Trophoblast cell (in vitro differentiated cells and primary cell): ENCODE measurements around the gene KRTAP10-2.

Source experiments
- DNase-seq, 2 donors: peaks; one replicate each; pipeline ENCODE4 v3.0.0-alpha.2; 2016
- H2AFZ ChIP-seq: 2 replicates; pipeline ENCODE4 v1.6.1; 2013; ENCODE audit warnings: low read length, moderate library complexity, mild to moderate bottlenecking; ENCODE audit not compliant: insufficient read depth, poor library complexity
- H2AK5ac ChIP-seq: 2 replicates; pipeline ENCODE4 v1.6.1; 2013; ENCODE audit warnings: mild to moderate bottlenecking, low read length
- H2BK120ac ChIP-seq: 2 replicates; pipeline ENCODE4 v1.6.1; 2013; ENCODE audit warnings: low read length, mild to moderate bottlenecking, moderate library complexity; ENCODE audit not compliant: insufficient read depth, poor library complexity
- H2BK12ac ChIP-seq: 2 replicates; pipeline ENCODE4 v1.6.1; 2013; ENCODE audit warnings: mild to moderate bottlenecking, low read length, moderate library complexity
- H2BK5ac ChIP-seq: 2 replicates; pipeline ENCODE4 v1.6.1; 2013; ENCODE audit warnings: low read length, low read depth, moderate library complexity, mild to moderate bottlenecking; ENCODE audit not compliant: poor library complexity
- H3K14ac ChIP-seq: 2 replicates; pipeline ENCODE4 v1.6.1; 2013; ENCODE audit warnings: mild to moderate bottlenecking, low read length
- H3K18ac ChIP-seq: 2 replicates; pipeline ENCODE4 v1.6.1; 2013; ENCODE audit warnings: mild to moderate bottlenecking, low read length
- H3K23ac ChIP-seq: 2 replicates; pipeline ENCODE4 v1.6.1; 2013; ENCODE audit warnings: low read length
- H3K27ac ChIP-seq: 2 replicates; pipeline ENCODE4 v1.5.1; 2013; ENCODE audit warnings: low read depth, mild to moderate bottlenecking, inconsistent platforms, low read length, moderate library complexity
- H3K27me3 ChIP-seq: 2 replicates; pipeline ENCODE4 v1.6.1; 2013; ENCODE audit warnings: inconsistent platforms, mild to moderate bottlenecking, low read length, moderate library complexity; ENCODE audit not compliant: insufficient read depth
- H3K36me3 ChIP-seq, 2 experiments: 1 replicate in 1 of 2; 2 replicates in 1 of 2; pipeline ENCODE4 v1.6.1; 2013; ENCODE audit warnings: low read length in 2 of 2, mild to moderate bottlenecking in 2 of 2, moderate library complexity in 1 of 2; ENCODE audit not compliant: insufficient read depth in 2 of 2, control insufficient read depth in 1 of 2
- H3K4ac ChIP-seq: 2 replicates; pipeline ENCODE4 v1.6.1; 2013; ENCODE audit warnings: low read depth, mild to moderate bottlenecking, low read length, moderate library complexity
- H3K4me1 ChIP-seq, 2 experiments: 1 replicate in 1 of 2; 2 replicates in 1 of 2; pipeline ENCODE4 v1.6.1; 2013; ENCODE audit warnings: low read length in 2 of 2, mild to moderate bottlenecking in 2 of 2, moderate library complexity in 1 of 2; ENCODE audit not compliant: insufficient read depth in 2 of 2, control insufficient read depth in 1 of 2
- H3K4me2 ChIP-seq: 2 replicates; pipeline ENCODE4 v1.6.1; 2013; ENCODE audit warnings: inconsistent platforms, mild to moderate bottlenecking, low read length, moderate library complexity
- H3K4me3 ChIP-seq: 2 replicates; pipeline ENCODE4 v1.5.1; 2013; ENCODE audit warnings: mild to moderate bottlenecking, low read depth, low read length, inconsistent platforms
- H3K79me1 ChIP-seq: one replicate; pipeline ENCODE4 v1.6.1; 2013; ENCODE audit warnings: low read length
- H3K79me2 ChIP-seq: 2 replicates; pipeline ENCODE4 v1.6.1; 2013; ENCODE audit warnings: low read length, mild to moderate bottlenecking; ENCODE audit not compliant: control insufficient read depth, insufficient read depth, poor library complexity
- H3K9ac ChIP-seq: 2 replicates; pipeline ENCODE4 v1.6.1; 2013; ENCODE audit warnings: mild to moderate bottlenecking, low read length
- H3K9me3 ChIP-seq: 2 replicates; pipeline ENCODE4 v1.6.1; 2013; ENCODE audit warnings: low read depth, mild to moderate bottlenecking, control low read depth, inconsistent platforms, low read length; ENCODE audit not compliant: insufficient read depth
- H4K12ac ChIP-seq: 2 replicates; pipeline ENCODE4 v1.6.1; 2013; ENCODE audit warnings: low read depth, mild to moderate bottlenecking, low read length, moderate library complexity
- H4K8ac ChIP-seq: 2 replicates; pipeline ENCODE4 v1.6.1; 2013; ENCODE audit warnings: low read depth, mild to moderate bottlenecking, low read length, moderate library complexity
- H4K91ac ChIP-seq: one replicate; pipeline ENCODE4 v1.6.1; 2013; ENCODE audit warnings: low read depth, mild to moderate bottlenecking, low read length, moderate library complexity
- WGBS: extraction: QIAGEN DNeasy Blood & Tissue Kit; methylation state at CpG from one replicate; pipeline ENCODE4 v1.1.7; 2013; ENCODE audit warnings: missing lambda C conversion rate; ENCODE audit not compliant: insufficient read length, insufficient coverage; ENCODE audit errors: extremely low coverage; 5-methylcytosine and 5-hydroxymethylcytosine counted together

Gene KRTAP10-2

GRCh38 chr21:44557491-44558328, 6.4 kb upstream of the KRTAP10-2 start:
- no peak overlapping the region for H3K9ac ChIP-seq
- no peak overlapping the region for H2AFZ ChIP-seq
- no peak overlapping the region for H2BK12ac ChIP-seq
- no peak overlapping the region for H3K27ac ChIP-seq
- H3K27me3 ChIP-seq = no peaks in the 10 kb centered on the region
- no peak overlapping the region for H2AK5ac ChIP-seq
- H3K14ac ChIP-seq = no peak overlapping the region
- DNase-seq = no peak
- no peak overlapping the region for H3K18ac ChIP-seq
- H2BK5ac ChIP-seq = no peak overlapping the region
- no peak overlapping the region for H3K4me3 ChIP-seq
- no CpG with 5 or more reads among the region's 30 CpGs for WGBS
- no peak overlapping the region for H4K91ac ChIP-seq
- peaks cover 2% of the 10 kb centered on the region for H3K9me3 ChIP-seq
- no peak overlapping the region for H3K23ac ChIP-seq
- no peak overlapping the region for H2BK120ac ChIP-seq
- H3K79me1 ChIP-seq = no peaks in the 10 kb centered on the region
- H3K79me2 ChIP-seq = no peaks in the 10 kb centered on the region
- no peak overlapping the region for H3K4ac ChIP-seq
- no peaks in the 10 kb centered on the region for H3K36me3 ChIP-seq
- H3K4me2 ChIP-seq = no peak overlapping the region
- H4K8ac ChIP-seq = no peak overlapping the region
- no peaks in the 10 kb centered on the region for H3K4me1 ChIP-seq
- H4K12ac ChIP-seq = no peak overlapping the region

- no peak overlapping the region for H3K4me3 ChIP-seq
- no peaks in the 10 kb centered on the region for H3K27me3 ChIP-seq
- H3K9me3 ChIP-seq = peaks cover 2% of the 10 kb centered on the region
- no peaks in the 10 kb centered on the region for H3K79me1 ChIP-seq
- no peaks in the 10 kb centered on the region for H3K36me3 ChIP-seq
- no peak overlapping the region for H4K91ac ChIP-seq
- no peak for DNase-seq
- H3K27ac ChIP-seq = no peak overlapping the region
- H3K4me2 ChIP-seq = no peak overlapping the region
- H3K18ac ChIP-seq = no peak overlapping the region
- no peak overlapping the region for H4K12ac ChIP-seq
- no peak overlapping the region for H2AFZ ChIP-seq
- no peak overlapping the region for H2BK12ac ChIP-seq
- H3K14ac ChIP-seq = no peak overlapping the region
- no peak overlapping the region for H2AK5ac ChIP-seq
- H3K79me2 ChIP-seq = no peaks in the 10 kb centered on the region
- H3K4ac ChIP-seq = no peak overlapping the region
- no peak overlapping the region for H3K23ac ChIP-seq
- peaks cover 0 to 2% of the 10 kb centered on the region in 2 experiments for H3K4me1 ChIP-seq
- no peak overlapping the region for H2BK5ac ChIP-seq
- no peak overlapping the region for H2BK120ac ChIP-seq
- H3K9ac ChIP-seq = no peak overlapping the region
- H4K8ac ChIP-seq = no peak overlapping the region
- WGBS = no CpG with 5 or more reads among the region's 9 CpGs
Measured at GRCh38 chr21:44556879-44557278, 5.6 kb upstream of the KRTAP10-2 start.

- no CpG with 5 or more reads among the region's 13 CpGs for WGBS
- H3K4me1 ChIP-seq = peaks cover 0 to 2% of the 10 kb centered on the region in 2 experiments
- H4K12ac ChIP-seq = no peak overlapping the region
- H2BK120ac ChIP-seq = no peak overlapping the region
- no peak overlapping the region for H2AK5ac ChIP-seq
- no peak overlapping the region for H4K91ac ChIP-seq
- no peak overlapping the region for H2BK12ac ChIP-seq
- H3K27ac ChIP-seq = no peak overlapping the region
- no peak overlapping the region for H2AFZ ChIP-seq
- no peaks in the 10 kb centered on the region for H3K79me2 ChIP-seq
- no peak overlapping the region for H2BK5ac ChIP-seq
- no peaks in the 10 kb centered on the region for H3K79me1 ChIP-seq
- H3K4ac ChIP-seq = no peak overlapping the region
- no peak overlapping the region for H4K8ac ChIP-seq
- H3K9ac ChIP-seq = no peak overlapping the region
- no peak for DNase-seq
- no peaks in the 10 kb centered on the region for H3K36me3 ChIP-seq
- peaks cover 4% of the 10 kb centered on the region for H3K9me3 ChIP-seq
- H3K4me2 ChIP-seq = no peak overlapping the region
- no peak overlapping the region for H3K18ac ChIP-seq
- H3K23ac ChIP-seq = no peak overlapping the region
- H3K14ac ChIP-seq = no peak overlapping the region
- no peak overlapping the region for H3K4me3 ChIP-seq
- no peaks in the 10 kb centered on the region for H3K27me3 ChIP-seq
Measured at GRCh38 chr21:44555200-44555875, 4.0 kb upstream of the KRTAP10-2 start.

GRCh38 chr21:44552681-44553080, 1.4 kb upstream of the KRTAP10-2 start:
- Histone ChIP-seq H2BK5ac (no peak overlapping the region), H3K23ac (no peak overlapping the region), H3K9me3 (peaks cover 6% of the 10 kb centered on the region), H3K14ac (no peak overlapping the region), H4K91ac (no peak overlapping the region), H3K9ac (no peak overlapping the region), H3K27ac (no peak overlapping the region), H4K12ac (no peak overlapping the region), H2BK12ac (no peak overlapping the region), H2BK120ac (no peak overlapping the region), H3K4me2 (no peak overlapping the region), H3K79me1 (peaks cover 11% of the 10 kb centered on the region), H3K79me2 (no peaks in the 10 kb centered on the region), H3K27me3 (no peaks in the 10 kb centered on the region), H4K8ac (no peak overlapping the region), H3K4ac (no peak overlapping the region), H2AK5ac (no peak overlapping the region), H3K18ac (no peak overlapping the region), H3K4me1 (peaks cover 0 to 10% of the 10 kb centered on the region in 2 experiments), H3K36me3 (peaks cover 0 to 2% of the 10 kb centered on the region in 2 experiments), H3K4me3 (no peak overlapping the region), H2AFZ (no peak overlapping the region)
- DNase-seq = no peak
- WGBS = no CpG with 5 or more reads among the region's 13 CpGs
